Hepatocyte (in vitro differentiated cells): ENCODE data around the gene CPSF4. TPM values are rescaled to one million over a fixed set of nuclear protein-coding genes. Genes with fewer than 3 reads are reported as not detected.

Source experiments
- DNase-seq: peaks from one replicate; pipeline ENCODE4 v3.0.0-alpha.2; 2016; ENCODE audit warnings: low spot score
- H2AFZ ChIP-seq: fragments of 200-600 bp; sonication (generic); 2 replicates; pipeline ENCODE4 v1.6.0; 2016; ENCODE audit warnings: antibody characterized with exemption, mild to moderate bottlenecking
- H3K27ac ChIP-seq: fragments of 200-600 bp; sonication (generic); 2 replicates; pipeline ENCODE4 v1.5.1; 2016; ENCODE audit warnings: mild to moderate bottlenecking
- H3K27me3 ChIP-seq: fragments of 200-600 bp; sonication (generic); 2 replicates; pipeline ENCODE4 v1.6.1; 2016
- H3K36me3 ChIP-seq: fragments of 200-600 bp; sonication (generic); replicated peaks from 2 replicates; pipeline ENCODE4 v1.5.1; 2016; ENCODE audit warnings: low read depth; ENCODE audit not compliant: insufficient read depth
- H3K4me1 ChIP-seq: fragments of 200-600 bp; sonication (generic); 2 replicates; pipeline ENCODE4 v1.5.1; 2016; ENCODE audit warnings: mild to moderate bottlenecking, moderate library complexity; ENCODE audit not compliant: insufficient read depth
- H3K4me2 ChIP-seq: fragments of 200-600 bp; sonication (generic); 2 replicates; pipeline ENCODE4 v1.6.0; 2016
- H3K4me3 ChIP-seq: fragments of 200-600 bp; sonication (generic); 2 replicates; pipeline ENCODE4 v1.5.1; 2016; ENCODE audit warnings: mild to moderate bottlenecking
- H3K79me2 ChIP-seq: fragments of 200-600 bp; sonication (generic); 2 replicates; pipeline ENCODE4 v1.6.0; 2017; ENCODE audit warnings: mild to moderate bottlenecking
- H3K9me2 ChIP-seq: fragments of 200-600 bp; sonication (generic); replicated peaks from 2 replicates; pipeline ENCODE4 v1.6.0; 2017; ENCODE audit warnings: mild to moderate bottlenecking; ENCODE audit not compliant: insufficient read depth
- H3K9me3 ChIP-seq: fragments of 200-600 bp; sonication (generic); 2 replicates; pipeline ENCODE4 v1.5.1; 2016; ENCODE audit warnings: low read depth, mild to moderate bottlenecking
- H4K20me1 ChIP-seq: fragments of 200-600 bp; sonication (generic); 2 replicates; pipeline ENCODE4 v1.6.0; 2016; ENCODE audit warnings: mild to moderate bottlenecking; ENCODE audit not compliant: insufficient read depth, poor library complexity, severe bottlenecking
- CTCF ChIP-seq: fragments of 200-600 bp; sonication (generic); IDR thresholded peaks from 2 replicates; pipeline ENCODE4 v1.5.1; 2016; ENCODE audit warnings: antibody characterized with exemption, mild to moderate bottlenecking; ENCODE audit not compliant: poor library complexity
- EZH2 ChIP-seq: fragments of 200-600 bp; sonication (generic); IDR thresholded peaks from 2 replicates; pipeline ENCODE4 v1.6.1; 2016; ENCODE audit warnings: antibody characterized with exemption, mild to moderate bottlenecking, borderline replicate concordance
- EZH2phosphoT487 ChIP-seq: fragments of 200-600 bp; sonication (generic); IDR thresholded peaks from one replicate; pipeline ENCODE4 v1.6.1; 2018; ENCODE audit warnings: antibody characterized with exemption, mild to moderate bottlenecking, low read depth, moderate library complexity; ENCODE audit not compliant: unreplicated experiment, severe bottlenecking
- WGBS: methylation state at CpG from one replicate; pipeline ENCODE4 v1.1.6; 2016; ENCODE audit warnings: low lambda C conversion rate; ENCODE audit errors: missing lambda C conversion rate; 5-methylcytosine and 5-hydroxymethylcytosine counted together
- polyA plus RNA-seq: library from polyadenylated mRNA; unstranded; fragments of >200 nt; fragmentation: Nextera tagmentation; extraction: Ambion mirVana; gene quantifications from 2 replicates; pipeline ENCODE4 v1.2.1, GENCODE V29; 2016
- total RNA-seq: library from RNA; depleted of rRNA; stranded (reverse); fragments of >200 nt; gene quantifications from 2 replicates; pipeline ENCODE4 v1.2.3, GENCODE V29; 2014

CPSF4 gene
- total and polyA plus RNA-seq, 2 experiments from 2014 or later: 35.1 to 37.6 TPM

DNA sequence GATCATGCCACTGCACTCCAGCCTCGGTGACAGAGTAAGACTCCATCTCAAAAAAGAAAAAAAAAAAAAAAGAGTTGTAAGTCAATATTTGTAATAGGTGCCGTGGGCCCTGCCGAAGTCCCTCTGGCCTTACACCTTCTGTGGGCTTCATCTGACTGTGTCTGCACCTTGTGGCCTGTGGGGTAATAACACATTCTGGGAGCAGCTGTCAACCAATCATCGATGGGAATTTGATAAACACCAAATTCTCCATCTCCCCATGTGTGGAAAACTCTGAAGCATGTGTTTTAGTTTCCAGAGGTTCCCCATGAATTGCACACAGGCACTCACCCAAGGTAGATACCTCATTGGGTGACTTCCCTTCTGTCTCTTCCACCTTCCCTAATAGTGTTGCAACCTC lies 50.5 kb downstream of the CPSF4 start:
- no peaks in the 10 kb centered on the region for H3K4me1 ChIP-seq
- H3K4me3 ChIP-seq: no peak overlapping the region
- WGBS: 70% methylated on average over 4 of the region's 4 CpGs
- H3K27me3 ChIP-seq: no peaks in the 10 kb centered on the region
- H3K9me3 ChIP-seq: peaks cover 10% of the 10 kb centered on the region
- no peak for DNase-seq
- no peak overlapping the region for H3K27ac ChIP-seq
- H3K79me2 ChIP-seq: peaks cover 11% of the 10 kb centered on the region
- TF ChIP-seq EZH2: no peak
- TF ChIP-seq CTCF: no peak
- TF ChIP-seq EZH2phosphoT487: no peak
- peaks cover 14% of the 10 kb centered on the region for H3K36me3 ChIP-seq
- H4K20me1 ChIP-seq: no peaks in the 10 kb centered on the region
- H3K9me2 ChIP-seq: no peaks in the 10 kb centered on the region
- H3K4me2 ChIP-seq: no peak overlapping the region
- H2AFZ ChIP-seq: no peak overlapping the region

- H4K20me1 ChIP-seq: no peaks in the 10 kb centered on the region
- H3K27me3 ChIP-seq: no peaks in the 10 kb centered on the region
- 67% methylated on average over 3 of the region's 3 CpGs for WGBS
- no peaks in the 10 kb centered on the region for H3K4me1 ChIP-seq
- DNase-seq: no peak
- no peak overlapping the region for H2AFZ ChIP-seq
- H3K79me2 ChIP-seq: peaks cover 25% of the 10 kb centered on the region
- H3K4me2 ChIP-seq: no peak overlapping the region
- no peaks in the 10 kb centered on the region for H3K9me2 ChIP-seq
- TF ChIP-seq EZH2phosphoT487 (no peak), EZH2 (no peak), CTCF (no peak)
- peaks cover 13% of the 10 kb centered on the region for H3K9me3 ChIP-seq
- H3K4me3 ChIP-seq: no peak overlapping the region
- no peak overlapping the region for H3K27ac ChIP-seq
- H3K36me3 ChIP-seq: peaks cover 14% of the 10 kb centered on the region
These were observed 52.1 kb downstream of the CPSF4 start for GRCh38 chr7:99490878-99491277.

DNA sequence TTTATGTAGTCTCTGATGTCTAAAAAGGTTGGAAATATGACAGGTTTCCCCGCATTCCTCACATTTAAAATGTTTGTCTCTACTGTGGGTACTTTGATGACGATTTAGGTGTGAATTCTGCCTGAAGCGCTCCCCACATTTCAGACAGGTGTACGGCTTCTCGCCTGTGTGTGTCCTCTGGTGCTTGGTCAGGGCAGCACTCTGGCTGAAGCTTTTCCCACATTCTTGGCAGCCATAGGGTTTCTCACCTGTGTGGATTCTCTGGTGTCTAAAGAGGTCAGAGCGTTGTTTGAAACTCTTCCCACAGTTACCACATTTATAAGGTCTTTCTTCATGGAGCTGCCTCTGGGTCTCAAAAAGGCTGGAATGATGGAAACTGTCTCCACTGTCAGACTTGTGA lies 55.1 kb downstream of the CPSF4 start:
- WGBS: over 99% methylated on average over 6 of the region's 6 CpGs

More for the DNA sequence above, 55.1 kb downstream of the CPSF4 start:
- H3K9me3 ChIP-seq: peaks cover 13% of the 10 kb centered on the region
- TF ChIP-seq CTCF (no peak), EZH2 (no peak), EZH2phosphoT487 (no peak)
- H3K4me2 ChIP-seq: no peak overlapping the region
- no peaks in the 10 kb centered on the region for H3K27me3 ChIP-seq
- H3K4me3 ChIP-seq: no peak overlapping the region
- no peak overlapping the region for H3K27ac ChIP-seq
- no peak for DNase-seq
- no peak overlapping the region for H2AFZ ChIP-seq
- H3K79me2 ChIP-seq: peaks cover 54% of the 10 kb centered on the region
- no peaks in the 10 kb centered on the region for H3K9me2 ChIP-seq
- H3K4me1 ChIP-seq: peaks cover 14% of the 10 kb centered on the region
- H3K36me3 ChIP-seq: peaks cover 14% of the 10 kb centered on the region
- peaks cover 15% of the 10 kb centered on the region for H4K20me1 ChIP-seq
